Activated CD4-positive, alpha-beta T cell treated with anti-CD3 and anti-CD28 coated beads for 24 hours (primary cell): ENCODE results near the gene TMC3.
"Not testable (repeated sequence)": the region's sequence is repeated elsewhere in the genome, so short reads cannot be mapped to it uniquely, and the experiment has no call there.

Source experiments
- DNase-seq, 2 donors: peaks; one replicate each; pipeline ENCODE4 v3.0.0-alpha.2; 2020; ENCODE audit warnings: low read depth in 2 of 2

The TMC3 gene

DNA sequence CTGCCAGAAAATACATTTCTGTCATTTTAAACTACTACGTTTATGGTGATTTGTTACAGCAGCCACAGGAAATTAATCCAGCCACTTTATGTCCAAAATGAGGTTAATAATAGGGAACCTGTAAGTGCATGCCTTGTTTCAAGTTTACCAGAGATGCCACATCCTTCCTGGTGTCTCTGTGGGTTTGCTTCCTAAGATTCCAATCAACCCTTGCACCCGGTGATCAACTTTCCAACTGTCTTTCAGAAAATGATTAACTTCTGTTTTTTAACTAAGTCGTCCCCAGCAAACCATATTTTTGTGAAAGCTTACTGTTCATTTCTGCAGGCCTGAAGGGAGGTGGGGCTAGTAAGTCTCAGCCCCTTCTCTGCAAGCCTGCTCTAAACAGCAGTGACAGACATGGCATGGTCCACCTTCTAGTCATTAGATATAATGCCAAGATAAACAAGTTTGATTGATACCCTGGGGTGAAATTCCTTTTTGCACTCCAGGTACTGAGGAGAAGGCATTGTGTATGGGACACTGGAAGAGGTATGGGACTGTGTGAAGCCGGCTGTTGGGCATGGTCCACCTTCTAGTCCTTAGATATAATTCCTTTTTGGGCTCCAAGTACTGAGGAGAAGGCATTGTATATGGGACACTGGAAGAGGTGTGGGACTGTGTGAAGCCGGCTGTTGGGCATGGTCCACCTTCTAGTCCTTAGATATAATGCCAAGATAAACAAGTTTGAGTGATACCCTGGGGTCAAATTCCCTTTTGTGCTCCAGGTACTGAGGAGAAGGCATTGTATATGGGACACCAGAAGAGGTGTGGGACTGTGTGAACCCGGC lies 11.1 kb upstream of the TMC3 start:
- DNase-seq, result no peak

DNA sequence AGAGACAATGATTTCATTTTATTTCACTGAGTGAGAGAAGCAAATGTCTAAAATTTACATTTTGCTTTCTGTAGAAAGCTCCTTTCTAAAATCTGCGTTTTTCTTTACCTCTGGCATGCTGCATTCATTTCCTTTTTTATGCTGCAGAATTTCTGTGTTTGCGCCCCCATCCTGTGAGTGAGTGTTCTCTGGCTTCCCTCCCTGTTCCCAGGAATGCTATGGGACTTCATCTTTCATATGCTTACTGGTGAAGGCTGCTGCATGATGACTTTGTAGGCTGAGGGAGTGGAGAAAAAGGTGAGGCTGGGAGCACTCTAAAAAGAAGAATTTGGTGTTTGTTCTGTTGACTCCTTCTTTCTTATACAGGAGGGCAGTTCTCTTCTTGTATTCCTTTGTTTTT lies 7.7 kb upstream of the TMC3 start:
- DNase-seq, result no peak

DNA sequence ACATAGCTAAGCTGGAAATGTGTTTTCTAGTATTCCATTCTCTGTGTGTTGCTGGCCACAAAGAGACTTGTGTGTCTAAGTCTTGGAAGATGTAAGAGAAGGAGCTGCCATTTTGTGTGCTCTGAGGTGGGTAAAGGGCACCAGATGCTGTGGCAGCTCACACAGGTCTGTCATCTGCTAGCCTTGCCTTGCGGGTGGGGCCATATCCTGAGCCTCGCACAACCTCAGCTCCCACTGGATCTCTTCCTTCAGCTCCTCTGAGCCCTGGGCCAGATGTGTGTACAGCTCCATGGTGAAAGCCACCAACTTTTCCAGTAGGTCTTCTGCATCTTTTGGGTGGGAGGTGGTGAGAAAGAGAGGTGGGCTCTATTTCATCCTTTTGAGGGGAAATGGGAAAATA lies 6.7 kb upstream of the TMC3 start:
- DNase-seq, result no peak

DNA sequence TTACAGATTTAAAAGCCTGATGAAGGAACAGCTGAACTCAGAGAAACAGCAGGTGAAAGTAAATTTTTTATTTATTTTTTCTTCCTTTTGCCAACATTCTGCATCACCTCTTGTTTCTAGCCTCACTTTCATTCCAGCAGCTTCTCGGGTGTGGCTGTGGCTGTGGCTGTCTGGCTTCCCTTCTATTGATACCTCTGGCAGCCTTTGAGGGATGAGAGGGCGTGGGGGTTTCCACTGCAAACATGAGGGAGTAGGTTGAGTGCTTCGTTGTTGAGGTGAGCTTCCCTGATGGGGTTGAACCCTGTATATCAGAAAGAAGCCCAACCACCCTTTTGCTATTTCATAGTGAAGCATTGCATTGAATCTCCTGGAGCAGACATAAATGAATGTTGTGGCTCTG lies 6.2 kb upstream of the TMC3 start:
- DNase-seq, result no peak

DNA sequence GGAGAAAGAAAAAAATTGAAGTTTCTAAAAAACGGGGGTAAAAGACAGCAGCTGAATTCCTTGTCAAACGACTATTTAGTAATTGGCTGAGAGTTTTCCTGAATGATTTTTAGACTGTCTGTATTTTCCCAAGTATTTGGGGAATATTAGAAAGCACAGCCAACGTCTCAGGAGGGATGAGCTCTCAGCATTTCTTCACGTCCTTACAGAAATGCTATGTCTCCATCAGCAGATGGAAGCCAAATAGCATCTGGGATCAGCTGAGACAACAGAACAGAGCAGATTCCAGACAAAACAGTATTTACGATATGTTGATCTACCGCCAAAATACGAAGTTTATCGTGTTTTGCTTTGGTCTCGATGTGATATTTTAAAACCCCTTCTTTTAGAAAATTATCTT lies 5.3 kb upstream of the TMC3 start:
- no peak for DNase-seq

- DNase-seq, result no peak
Observed at GRCh38 chr15:81378443-81378842, 4.4 kb upstream of the TMC3 start.

GRCh38 chr15:81377871-81378270 lies 3.9 kb upstream of the TMC3 start:
- no peak for DNase-seq

DNA sequence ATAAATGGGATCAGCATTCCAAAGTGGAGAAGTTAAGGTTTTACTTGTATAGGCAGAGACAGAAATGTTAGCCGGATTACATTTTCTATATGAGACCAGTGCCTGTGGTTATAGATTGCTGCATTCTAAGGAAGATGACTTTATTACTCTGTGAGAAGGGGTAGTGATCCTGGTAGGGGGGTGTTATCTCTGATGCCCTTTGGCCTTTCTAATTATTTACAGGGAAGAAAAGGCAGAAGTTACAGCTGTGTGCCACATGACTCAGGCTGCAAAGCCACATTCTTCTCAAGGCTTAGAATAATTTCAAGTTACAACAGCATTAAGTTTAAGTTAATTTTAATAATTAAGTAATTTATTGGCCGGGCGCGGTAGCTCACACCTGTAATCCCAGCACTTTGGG lies 2.2 kb upstream of the TMC3 start:
- no peak for DNase-seq

DNA sequence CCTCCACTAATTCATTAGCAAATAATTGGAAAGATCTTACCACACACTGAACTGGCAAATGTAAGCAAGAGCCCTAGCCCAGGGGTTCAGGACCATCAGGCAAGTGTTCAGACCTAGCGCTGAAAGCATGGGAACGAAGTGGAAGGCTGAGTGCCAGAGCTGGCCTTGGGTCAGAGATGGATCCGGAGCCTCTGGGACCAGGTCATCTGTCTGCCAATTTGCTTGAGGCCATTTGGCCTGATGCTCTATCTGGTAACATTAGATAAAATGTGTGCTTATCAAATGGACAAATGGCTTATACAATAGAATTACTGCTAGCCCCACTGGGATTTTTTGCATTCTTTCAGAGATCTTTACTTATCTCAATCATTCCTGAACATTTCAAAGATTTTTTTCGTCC lies 1.4 kb upstream of the TMC3 start:
- DNase-seq, result no peak

DNA sequence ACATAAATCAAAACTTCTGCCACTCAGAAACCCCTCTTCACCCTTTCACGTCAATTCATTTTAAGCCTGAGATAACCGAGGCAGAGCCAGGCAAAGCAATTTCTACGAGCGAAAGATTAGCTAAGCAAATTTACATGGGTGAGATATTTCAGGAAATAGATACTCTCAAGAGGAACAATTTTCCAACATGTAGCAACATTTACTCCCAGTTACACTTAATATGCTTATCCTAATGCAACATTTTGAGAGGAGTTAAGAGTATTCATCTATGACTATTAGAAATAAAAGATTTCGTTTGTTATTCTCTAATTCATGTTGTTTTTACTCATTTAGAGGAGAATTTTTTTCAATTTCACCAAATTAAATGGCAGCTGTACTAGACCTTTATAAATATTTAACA lies 837 bp downstream of the TMC3 start:
- no peak for DNase-seq

DNA sequence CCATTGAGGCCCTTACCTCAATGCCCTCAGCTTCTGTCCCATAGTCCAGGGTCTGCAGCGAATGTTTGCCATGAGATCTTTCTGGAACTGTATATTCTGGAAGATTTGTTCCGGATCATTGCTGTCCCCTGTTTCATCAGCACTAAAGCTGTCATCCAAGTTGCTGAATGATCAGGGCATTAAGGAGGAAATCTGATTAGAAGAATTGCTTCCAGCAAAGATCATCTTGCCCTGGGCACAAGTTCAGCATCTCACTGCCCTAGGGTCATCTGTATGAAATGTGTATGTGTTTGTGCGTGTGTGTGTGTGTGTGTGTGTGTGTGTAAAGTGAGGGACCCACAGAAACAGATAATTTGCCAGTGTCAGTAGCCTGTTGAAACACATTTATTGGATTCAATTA lies 1.4 kb downstream of the TMC3 start:
- no peak for DNase-seq

DNA sequence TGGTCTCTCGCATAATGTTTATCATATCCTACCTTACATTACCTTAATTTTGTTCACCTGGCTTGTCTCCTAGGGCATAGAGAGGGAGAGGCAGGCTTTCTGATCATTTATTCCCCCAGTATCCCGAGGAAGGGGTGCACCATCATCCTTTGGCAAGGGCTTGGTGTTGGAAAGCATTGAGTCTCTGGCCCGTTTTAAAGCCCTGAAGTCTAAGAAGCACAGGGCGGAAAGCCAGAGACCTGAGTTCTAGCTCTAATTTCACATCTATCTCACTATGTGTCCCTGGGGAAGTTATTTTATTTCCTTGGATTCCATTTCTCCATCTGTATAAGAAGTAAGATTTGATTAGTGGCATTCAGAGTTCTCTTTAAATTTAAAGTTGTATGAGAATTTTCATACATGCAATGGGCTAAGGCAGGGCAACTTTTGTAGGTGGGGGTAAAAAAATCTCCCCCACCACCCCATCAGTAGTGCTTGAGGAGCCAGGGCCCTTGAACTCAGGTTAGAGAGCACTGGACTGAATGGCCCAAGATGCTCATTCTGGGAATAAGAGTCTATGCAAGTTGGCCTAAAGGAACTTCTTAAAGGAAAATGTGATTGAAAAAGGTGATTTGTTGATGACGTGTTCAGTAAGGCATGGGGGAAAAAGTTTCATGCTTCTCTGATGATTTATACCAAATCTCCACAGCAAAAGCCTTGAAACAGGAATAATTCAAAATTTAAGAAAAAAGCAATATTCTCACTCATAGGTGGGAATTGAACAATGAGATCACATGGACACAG lies 10.1 kb downstream of the TMC3 start:
- no peak for DNase-seq

DNA sequence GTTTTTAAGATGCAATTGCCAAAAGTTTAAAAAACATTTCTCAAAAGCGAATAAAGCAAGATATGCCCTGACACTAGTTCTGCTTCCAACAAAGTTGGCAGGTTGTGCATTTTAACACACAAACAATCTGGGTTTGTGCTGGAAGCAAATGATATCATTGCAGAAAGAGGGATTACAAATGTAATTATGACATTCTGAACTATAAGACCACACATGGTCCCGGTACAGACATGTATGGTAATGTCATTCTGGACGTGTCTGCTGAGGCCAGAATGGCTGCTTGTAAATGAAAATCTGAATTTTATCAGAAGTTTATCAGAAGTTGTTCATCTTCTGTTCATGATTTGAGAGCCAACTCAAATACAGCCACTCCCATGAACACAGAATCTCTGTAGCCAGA lies 10.7 kb downstream of the TMC3 start:
- DNase-seq, result no peak

- no peak for DNase-seq
Observed at GRCh38 chr15:81362790-81363189, 11.2 kb downstream of the TMC3 start.

DNA sequence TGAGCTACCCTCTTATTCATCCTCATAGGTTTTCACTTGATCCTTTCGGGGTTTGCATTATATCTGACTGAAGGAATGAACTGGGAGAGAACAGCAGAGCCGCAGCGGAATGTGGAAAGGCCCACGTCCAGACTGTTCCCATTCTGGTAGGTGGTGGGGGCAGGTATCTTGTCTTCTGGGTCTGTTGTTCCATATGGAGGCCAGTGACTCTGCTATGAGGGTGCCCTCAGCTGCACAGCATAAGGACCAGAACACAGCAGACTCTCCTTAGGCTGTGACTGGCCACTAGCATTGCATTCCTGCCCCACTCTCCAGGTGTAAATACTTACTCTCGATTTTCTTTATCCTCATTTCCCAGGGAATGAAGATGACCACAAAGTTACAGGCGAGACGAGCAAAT lies 12.1 kb downstream of the TMC3 start:
- no peak for DNase-seq

DNA sequence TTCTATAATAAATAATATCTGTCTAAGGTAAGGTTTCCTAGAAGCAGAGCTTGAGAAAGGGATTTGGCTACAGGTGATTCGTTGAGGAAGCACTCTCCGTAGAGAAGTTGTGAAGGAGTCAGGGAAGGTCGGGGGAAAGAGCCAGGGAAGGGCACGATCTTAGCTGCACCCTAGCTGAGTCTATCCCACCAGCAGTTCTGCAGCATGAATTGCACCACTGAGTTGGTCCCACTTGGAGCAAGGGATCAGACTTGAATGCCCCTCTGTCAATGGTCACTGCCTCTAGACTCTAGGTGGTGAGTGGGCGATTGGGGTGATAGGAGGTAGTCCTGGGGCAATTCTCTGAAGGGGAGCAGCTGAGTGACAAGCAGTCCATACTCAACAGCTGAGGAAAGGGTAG lies 13.5 kb downstream of the TMC3 start:
- DNase-seq, result no peak

- no peak for DNase-seq
Observed at GRCh38 chr15:81358248-81358647, 15.8 kb downstream of the TMC3 start.

DNA sequence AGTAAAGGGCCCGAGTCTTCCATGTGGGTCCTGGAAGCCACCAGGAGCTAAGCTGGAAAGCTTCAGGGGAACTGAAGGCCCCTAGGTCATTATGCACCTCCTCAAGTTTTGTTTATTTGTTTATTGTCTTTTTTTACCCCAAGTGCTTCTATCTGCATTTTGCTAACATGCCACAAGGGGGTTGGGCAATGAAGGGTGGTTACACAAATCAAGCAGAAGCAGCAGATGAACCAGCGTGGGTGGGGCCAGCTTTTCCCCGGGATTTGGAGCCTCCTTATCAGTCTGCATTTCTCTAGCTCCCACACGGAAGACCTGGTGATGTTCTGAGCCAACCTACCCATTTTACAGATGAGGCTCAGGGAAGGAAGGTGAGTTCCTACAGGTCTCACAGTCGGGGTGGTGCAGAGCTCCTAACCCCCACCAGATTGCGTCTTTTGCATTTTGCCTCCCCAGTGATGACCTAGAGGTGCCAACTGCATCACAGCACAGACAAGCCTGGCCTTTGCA lies 16.8 kb downstream of the TMC3 start:
- DNase-seq, result no peak

GRCh38 chr15:81356252-81356651 lies 17.8 kb downstream of the TMC3 start:
- DNase-seq, result no peak

GRCh38 chr15:81351651-81352050 lies 22.4 kb downstream of the TMC3 start:
- no peak for DNase-seq

GRCh38 chr15:81349271-81349670 lies 24.7 kb downstream of the TMC3 start:
- no peak for DNase-seq

- not testable (repeated sequence) for DNase-seq
Observed at GRCh38 chr15:81348691-81349090, 25.3 kb downstream of the TMC3 start.

GRCh38 chr15:81347910-81348309 lies 26.1 kb downstream of the TMC3 start:
- no peak for DNase-seq
